Gastroesophageal sphincter (tissue), 3 donors: Measurements from ENCODE around the gene VAPB.

Experiments used
- CTCF ChIP-seq, 4 experiments: fragments of 200-600 bp in 2 of 4; fragments of 450-650 bp in 2 of 4; sonication (generic) in 1 of 4; IDR thresholded peaks; one replicate each; pipeline ENCODE4 v1.5.1; 2017 to 2019; ENCODE audit warnings: antibody characterized with exemption in 4 of 4, mild to moderate bottlenecking in 2 of 4, moderate library complexity in 2 of 4
- POLR2A ChIP-seq, 2 donors: fragments of 450-650 bp; IDR thresholded peaks; one replicate each; pipeline ENCODE4 v1.6.1; 2017; ENCODE audit warnings: antibody characterized with exemption in 2 of 2, mild to moderate bottlenecking in 2 of 2, moderate library complexity in 1 of 2

DNA sequence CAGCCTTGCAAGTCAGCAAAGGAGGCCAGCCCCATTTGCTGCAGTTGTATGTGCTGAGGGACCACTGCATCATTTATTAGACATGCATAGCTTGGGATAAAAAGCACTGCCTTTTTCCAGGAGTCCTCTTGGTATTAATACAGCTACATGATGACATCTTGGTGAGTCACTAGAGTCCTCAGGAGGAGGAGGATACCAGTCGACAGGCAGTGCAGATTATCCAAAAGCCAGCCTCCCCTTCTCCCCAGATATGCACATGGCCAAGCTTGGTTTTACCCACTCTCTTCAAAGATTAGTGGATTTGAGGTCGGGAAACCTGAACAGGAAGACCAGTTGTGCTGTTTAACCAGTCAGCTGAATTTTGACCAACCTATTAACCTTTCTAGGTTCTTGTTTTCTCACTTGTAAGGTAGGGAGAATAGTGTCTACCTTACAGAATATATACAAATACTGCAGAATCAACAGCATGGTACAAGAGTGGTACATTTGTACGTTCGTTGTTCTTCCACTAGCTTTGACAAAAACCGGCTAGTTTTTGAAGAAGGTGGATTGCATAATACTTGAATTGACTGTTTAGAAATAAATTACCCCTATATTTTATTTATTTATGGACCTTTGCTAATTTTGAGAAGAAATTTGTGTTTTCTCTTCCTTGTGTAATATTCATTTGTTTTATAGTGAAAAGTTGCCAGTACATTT, 31.9 kb downstream of the VAPB start:
- TF ChIP-seq CTCF (IDR thresholded peaks at IDR 0.05): no peak
- TF ChIP-seq POLR2A (IDR thresholded peaks at IDR 0.05): no peak
